ENCODE data around the gene NCF4.

GRCh38 chr22:36815558-36816338, 45.1 kb upstream of the NCF4 start:
- TF ChIP-seq MXI1 (IDR thresholded peaks at IDR 0.05; ENCODE audit: borderline replicate concordance, low read depth, low read length): no peak
- no peak for TF ChIP-seq POLR2A (IDR thresholded peaks at IDR 0.05; ENCODE audit: low read depth, low read length)
- TF ChIP-seq, protein P1, sequence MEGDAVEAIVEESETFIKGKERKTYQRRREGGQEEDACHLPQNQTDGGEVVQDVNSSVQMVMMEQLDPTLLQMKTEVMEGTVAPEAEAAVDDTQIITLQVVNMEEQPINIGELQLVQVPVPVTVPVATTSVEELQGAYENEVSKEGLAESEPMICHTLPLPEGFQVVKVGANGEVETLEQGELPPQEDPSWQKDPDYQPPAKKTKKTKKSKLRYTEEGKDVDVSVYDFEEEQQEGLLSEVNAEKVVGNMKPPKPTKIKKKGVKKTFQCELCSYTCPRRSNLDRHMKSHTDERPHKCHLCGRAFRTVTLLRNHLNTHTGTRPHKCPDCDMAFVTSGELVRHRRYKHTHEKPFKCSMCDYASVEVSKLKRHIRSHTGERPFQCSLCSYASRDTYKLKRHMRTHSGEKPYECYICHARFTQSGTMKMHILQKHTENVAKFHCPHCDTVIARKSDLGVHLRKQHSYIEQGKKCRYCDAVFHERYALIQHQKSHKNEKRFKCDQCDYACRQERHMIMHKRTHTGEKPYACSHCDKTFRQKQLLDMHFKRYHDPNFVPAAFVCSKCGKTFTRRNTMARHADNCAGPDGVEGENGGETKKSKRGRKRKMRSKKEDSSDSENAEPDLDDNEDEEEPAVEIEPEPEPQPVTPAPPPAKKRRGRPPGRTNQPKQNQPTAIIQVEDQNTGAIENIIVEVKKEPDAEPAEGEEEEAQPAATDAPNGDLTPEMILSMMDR (conservative IDR thresholded peaks at IDR 0.05; ENCODE audit: low read depth, low read length): no peak
- no peak for TF ChIP-seq NFE2L2 (IDR thresholded peaks at IDR 0.05; ENCODE audit: low read depth, low read length)
- no peak for TF ChIP-seq BHLHE40 (IDR thresholded peaks at IDR 0.05; ENCODE audit: low read depth, low read length)

Measured in IMR-90 (cell line).